HepG2 (cell line): ENCODE data around the gene KIAA0930. TPM values are rescaled to one million over a fixed set of nuclear protein-coding genes. Genes with fewer than 3 reads are reported as not detected.

ENCODE experiments used
- ATAC-seq: fragments of 200-7000 bp; cut with Tn5 transposase; 3 replicates; pipeline ENCODE4 v1.9.1; 2020; ENCODE audit warnings: mild to moderate bottlenecking, moderate library complexity
- BruUV-seq: library from RNA; stranded (reverse); fragments of 400-500 nt; replicated peaks from 2 replicates; lab custom pipeline; 2021; lab: Mats Ljungman, UMichigan
- CTCF ChIA-PET: fragments of 300-600 bp; formaldehyde crosslinking; extraction: SDS; loops from one replicate; lab custom pipeline; 2021; ENCODE audit warnings: low total read pairs, inconsistent platforms, low intra/inter-chr PET ratio; lab: Yijun Ruan, JAX
- POLR2A ChIA-PET: fragments of 350-600 bp; sonication (Branson Sonifier 250); formaldehyde crosslinking; loops from one replicate; lab custom pipeline; 2020; ENCODE audit warnings: antibody characterized with exemption, inconsistent platforms; lab: Yijun Ruan, JAX
- DNase-seq: peaks from one replicate; pipeline ENCODE4 v3.0.0-alpha.2; 2015; ENCODE audit warnings: low spot score
- FAIRE-seq: peaks from 3 replicates; lab custom pipeline; 2011; peaks lifted over from hg19 to GRCh38; lab: Jason Lieb, UNC
- H2AFZ ChIP-seq: one replicate; pipeline ENCODE4 v1.6.1; 2011; ENCODE audit warnings: low read length, inconsistent platforms
- H3K27ac ChIP-seq: fragments of 300-600 bp; 3 replicates; pipeline ENCODE4 v1.8.0; 2011; ENCODE audit warnings: mixed run types, mild to moderate bottlenecking, mixed read lengths, low read length, inconsistent platforms; ENCODE audit not compliant: insufficient read depth; ENCODE audit errors: extremely low read length
- H3K27me3 ChIP-seq, 2 experiments: fragments of 200-600 bp in 1 of 2; 2 replicates in 1 of 2; 3 replicates in 1 of 2; pipeline versions ENCODE4 v1.6.0 to v1.8.0; 2011; ENCODE audit warnings: low read length in 2 of 2, mild to moderate bottlenecking in 2 of 2, moderate library complexity in 2 of 2, inconsistent platforms in 1 of 2; ENCODE audit not compliant: insufficient read depth in 2 of 2, control insufficient read depth in 1 of 2
- H3K36me3 ChIP-seq, 2 experiments: fragments of 200-600 bp in 1 of 2; replicated peaks in 1 of 2; 2 replicates in 1 of 2; 3 replicates in 1 of 2; pipeline versions ENCODE4 v1.5.1 to v1.8.0; 2011; ENCODE audit warnings: low read length in 2 of 2, inconsistent platforms in 1 of 2; ENCODE audit not compliant: insufficient read depth in 2 of 2, control insufficient read depth in 1 of 2
- H3K4me1 ChIP-seq: 2 replicates; pipeline ENCODE4 v1.5.1; 2012; ENCODE audit warnings: low read length, inconsistent platforms; ENCODE audit not compliant: insufficient read depth
- H3K4me2 ChIP-seq: 2 replicates; pipeline ENCODE4 v1.6.0; 2011; ENCODE audit warnings: low read depth, low read length, inconsistent platforms
- H3K4me3 ChIP-seq, 3 experiments: fragments of 200-600 bp in 1 of 3; sonication (generic), shearing (Covaris generic) in 1 of 3; replicated peaks in 1 of 3; 2 replicates each; pipeline ENCODE4 v1.5.1; 2011 to 2016; ENCODE audit warnings: low read length in 3 of 3, inconsistent platforms in 2 of 3, low read depth in 2 of 3, mild to moderate bottlenecking in 2 of 3, control low read depth in 1 of 3, mixed read lengths in 1 of 3; ENCODE audit not compliant: insufficient read depth in 1 of 3
- H3K79me2 ChIP-seq: one replicate; pipeline ENCODE4 v1.6.1; 2011; ENCODE audit warnings: low read length, inconsistent platforms; ENCODE audit not compliant: insufficient read depth
- H3K9ac ChIP-seq: 2 replicates; pipeline ENCODE4 v1.6.0; 2011; ENCODE audit warnings: mild to moderate bottlenecking, low read depth, low read length, inconsistent platforms; ENCODE audit not compliant: insufficient read depth
- H3K9me3 ChIP-seq: 2 replicates; pipeline ENCODE4 v1.5.1; 2012; ENCODE audit warnings: mild to moderate bottlenecking, low read length
- H4K20me1 ChIP-seq: 2 replicates; pipeline ENCODE4 v1.6.0; 2011; ENCODE audit warnings: inconsistent platforms, mild to moderate bottlenecking, low read length, moderate library complexity; ENCODE audit not compliant: insufficient read depth
- KDM2A ChIP-seq: sonication (generic); formaldehyde crosslinking; IDR thresholded peaks from 2 replicates; pipeline ENCODE4 v1.4.0; 2020; ENCODE audit warnings: low read depth, missing genetic modification reagents, borderline replicate concordance
- POLR2AphosphoS5 ChIP-seq: IDR thresholded peaks from 2 replicates; pipeline ENCODE4 v1.6.1; 2012; ENCODE audit warnings: low read depth, low read length
- SP2 ChIP-seq: sonication (generic); formaldehyde crosslinking; IDR thresholded peaks from 2 replicates; pipeline ENCODE4 v1.5.1; 2020; ENCODE audit warnings: mild to moderate bottlenecking, missing genetic modification reagents
- ZNF3 ChIP-seq: IDR thresholded peaks from 2 replicates; pipeline ENCODE4 v1.7.0; 2017; ENCODE audit warnings: inconsistent platforms
- ZNF629 ChIP-seq: sonication (generic); formaldehyde crosslinking; conservative IDR thresholded peaks from 2 replicates; pipeline ENCODE4 v1.5.0; 2020; ENCODE audit warnings: missing genetic modification reagents
- ZNF737 ChIP-seq: sonication (generic); formaldehyde crosslinking; IDR thresholded peaks from 2 replicates; pipeline ENCODE4 v1.5.0; 2020; ENCODE audit warnings: missing genetic modification reagents, mild to moderate bottlenecking, borderline replicate concordance
- ZNF788 ChIP-seq: sonication (generic); formaldehyde crosslinking; IDR thresholded peaks from 2 replicates; pipeline ENCODE4 v1.5.0; 2020; ENCODE audit warnings: mild to moderate bottlenecking, missing genetic modification reagents, borderline replicate concordance
- ZSCAN29 ChIP-seq: sonication (generic); formaldehyde crosslinking; conservative IDR thresholded peaks from 2 replicates; pipeline ENCODE4 v1.4.0; 2020; ENCODE audit warnings: mild to moderate bottlenecking, missing genetic modification reagents
- WGBS: methylation state at CpG from one replicate; pipeline ENCODE4 v1.1.6; 2017; ENCODE audit warnings: low lambda C conversion rate; 5-methylcytosine and 5-hydroxymethylcytosine counted together
- in situ Hi-C: cut with HindIII; loops from 2 replicates; pipeline ENCODE4 v1.10.0; 2017; ENCODE audit warnings: low pct_unique_long_range_greater_than_20kb; ENCODE audit not compliant: extremely low pct_ligation_motif_present
- intact Hi-C: fragments of 100-400 bp; cut with micrococcal nuclease; formaldehyde crosslinking; loops from one replicate; pipeline ENCODE4 v1.10.0; 2022; ENCODE audit not compliant: unreplicated experiment
- polyA plus RNA-seq, 8 experiments: library from polyadenylated mRNA; depleted of rRNA in 3 of 8; stranded (reverse) in 7 of 8; unstranded in 1 of 8; fragments of >200 nt; fragmentation: Illumina TruSeq in 4 of 8; extraction: Trizol in 4 of 8; gene quantifications; 2 replicates each; pipeline versions ENCODE4 v1.2.1 to v1.2.3, GENCODE V29; 2011 to 2016; ENCODE audit warnings: low read depth in 4 of 8, missing spikeins in 1 of 8, mixed read lengths in 1 of 8; ENCODE audit not compliant: insufficient read depth in 1 of 8
- total RNA-seq, 5 experiments: library from RNA; depleted of rRNA; stranded (reverse); fragments of >200 nt; fragmentation: Illumina TruSeq; extraction: Trizol; gene quantifications; 2 replicates each; pipeline ENCODE4 v1.2.3, GENCODE V29; 2016; ENCODE audit warnings: low read depth in 1 of 5
- TF ChIP-seq, protein P1 (sequence below): sonication (generic); formaldehyde crosslinking; IDR thresholded peaks from 2 replicates; pipeline ENCODE4 v1.4.0; 2020; ENCODE audit warnings: missing genetic modification reagents, borderline replicate concordance
- TF ChIP-seq, protein P2 (sequence below): sonication (generic); formaldehyde crosslinking; IDR thresholded peaks from 2 replicates; pipeline ENCODE4 v1.8.0; 2022; ENCODE audit warnings: missing genetic modification reagents, mild to moderate bottlenecking, borderline replicate concordance

Gene KIAA0930
- total and polyA plus RNA-seq, 2 of the 13 experiments (the other 11 are each of a cell fraction or from before 2014, with no cell fraction given): 27.0 to 38.2 TPM

DNA sequence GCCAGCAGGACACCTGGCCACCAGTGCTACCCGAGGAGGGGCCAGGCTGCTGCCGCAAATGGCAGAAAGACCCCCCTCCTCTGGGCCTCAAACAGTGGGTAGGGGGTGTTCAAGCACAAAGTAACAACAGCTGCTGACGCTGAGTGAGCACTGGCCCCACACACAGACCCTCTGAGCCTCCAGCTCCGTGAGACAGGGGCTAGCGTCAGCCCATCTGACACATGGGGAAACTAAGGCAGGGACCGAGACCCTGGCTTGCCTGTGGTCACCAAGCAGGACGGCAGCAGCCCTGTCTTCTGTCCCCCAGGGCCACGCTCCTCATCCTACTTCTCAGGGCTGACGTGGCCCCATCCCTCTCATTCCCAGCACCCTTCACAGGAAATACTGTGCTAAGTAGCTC, 40.5 kb downstream of the KIAA0930 start:
- Histone ChIP-seq H3K9ac (no peak overlapping the region), H3K36me3 (peaks cover 16 to 42% of the 10 kb centered on the region in 2 experiments), H4K20me1 (no peaks in the 10 kb centered on the region; the same call in 1 of the 2 replicates), H3K27me3 (no peaks in the 10 kb centered on the region), H3K27ac (no peak overlapping the region), H3K9me3 (no peaks in the 10 kb centered on the region), H3K4me3 (no peak overlapping the region), H2AFZ (no peak overlapping the region), H3K4me2 (no peak overlapping the region), H3K79me2 (no peaks in the 10 kb centered on the region), H3K4me1 (no peaks in the 10 kb centered on the region)
- no TSS peak for BruUV-seq
- TF ChIP-seq KDM2A (CRISPR knock-in tag) (no peak), ZNF629 (CRISPR knock-in tag) (no peak), POLR2AphosphoS5 (no peak)
- TF ChIP-seq, protein P1, sequence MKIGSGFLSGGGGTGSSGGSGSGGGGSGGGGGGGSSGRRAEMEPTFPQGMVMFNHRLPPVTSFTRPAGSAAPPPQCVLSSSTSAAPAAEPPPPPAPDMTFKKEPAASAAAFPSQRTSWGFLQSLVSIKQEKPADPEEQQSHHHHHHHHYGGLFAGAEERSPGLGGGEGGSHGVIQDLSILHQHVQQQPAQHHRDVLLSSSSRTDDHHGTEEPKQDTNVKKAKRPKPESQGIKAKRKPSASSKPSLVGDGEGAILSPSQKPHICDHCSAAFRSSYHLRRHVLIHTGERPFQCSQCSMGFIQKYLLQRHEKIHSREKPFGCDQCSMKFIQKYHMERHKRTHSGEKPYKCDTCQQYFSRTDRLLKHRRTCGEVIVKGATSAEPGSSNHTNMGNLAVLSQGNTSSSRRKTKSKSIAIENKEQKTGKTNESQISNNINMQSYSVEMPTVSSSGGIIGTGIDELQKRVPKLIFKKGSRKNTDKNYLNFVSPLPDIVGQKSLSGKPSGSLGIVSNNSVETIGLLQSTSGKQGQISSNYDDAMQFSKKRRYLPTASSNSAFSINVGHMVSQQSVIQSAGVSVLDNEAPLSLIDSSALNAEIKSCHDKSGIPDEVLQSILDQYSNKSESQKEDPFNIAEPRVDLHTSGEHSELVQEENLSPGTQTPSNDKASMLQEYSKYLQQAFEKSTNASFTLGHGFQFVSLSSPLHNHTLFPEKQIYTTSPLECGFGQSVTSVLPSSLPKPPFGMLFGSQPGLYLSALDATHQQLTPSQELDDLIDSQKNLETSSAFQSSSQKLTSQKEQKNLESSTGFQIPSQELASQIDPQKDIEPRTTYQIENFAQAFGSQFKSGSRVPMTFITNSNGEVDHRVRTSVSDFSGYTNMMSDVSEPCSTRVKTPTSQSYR (CRISPR knock-in tag): no peak
- ATAC-seq: no peak
- no peak for FAIRE-seq
- DNase-seq: no peak
- intact Hi-C loops: no loop called here
- 100% methylated on average over 3 of the region's 9 CpGs for WGBS
- in situ Hi-C loops: no loop called here
- CTCF ChIA-PET: no interaction called here
- POLR2A ChIA-PET: no interaction called here

DNA sequence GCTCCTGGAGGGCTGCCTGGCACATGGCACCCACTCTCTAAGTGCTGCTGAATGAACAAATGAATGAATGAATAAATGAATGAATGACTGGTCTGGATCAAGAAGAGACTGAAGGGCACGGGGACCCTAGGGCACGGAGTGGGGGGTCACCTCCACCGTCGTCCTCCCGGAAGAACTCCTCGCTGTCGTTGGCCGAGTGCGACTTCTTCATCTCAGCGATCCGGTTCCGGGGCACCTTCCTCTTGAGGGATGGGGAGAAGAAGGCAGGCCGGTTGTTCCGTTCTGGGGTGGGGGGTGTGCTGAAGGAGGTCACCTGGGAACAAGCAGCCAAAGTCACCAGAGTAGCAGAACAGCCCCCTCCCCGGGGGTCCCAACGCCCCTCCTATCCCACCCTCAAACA, 41.0 kb downstream of the KIAA0930 start:
- no peak overlapping the region for H3K9ac ChIP-seq
- DNase-seq (no peak), ATAC-seq (no peak), FAIRE-seq (no peak)
- no peak overlapping the region for H3K4me2 ChIP-seq
- H3K36me3 ChIP-seq: peaks cover 15 to 42% of the 10 kb centered on the region in 2 experiments
- BruUV-seq: no TSS peak
- no peaks in the 10 kb centered on the region for H3K27me3 ChIP-seq
- no peak overlapping the region for H2AFZ ChIP-seq
- TF ChIP-seq ZNF737 (no peak), SP2 (CRISPR knock-in tag) (no peak), ZNF788 (no peak), ZNF3 (CRISPR knock-in tag) (no peak), ZSCAN29 (CRISPR knock-in tag) (no peak)
- TF ChIP-seq, protein P2, sequence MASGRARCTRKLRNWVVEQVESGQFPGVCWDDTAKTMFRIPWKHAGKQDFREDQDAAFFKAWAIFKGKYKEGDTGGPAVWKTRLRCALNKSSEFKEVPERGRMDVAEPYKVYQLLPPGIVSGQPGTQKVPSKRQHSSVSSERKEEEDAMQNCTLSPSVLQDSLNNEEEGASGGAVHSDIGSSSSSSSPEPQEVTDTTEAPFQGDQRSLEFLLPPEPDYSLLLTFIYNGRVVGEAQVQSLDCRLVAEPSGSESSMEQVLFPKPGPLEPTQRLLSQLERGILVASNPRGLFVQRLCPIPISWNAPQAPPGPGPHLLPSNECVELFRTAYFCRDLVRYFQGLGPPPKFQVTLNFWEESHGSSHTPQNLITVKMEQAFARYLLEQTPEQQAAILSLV: no peak
- H3K79me2 ChIP-seq: no peaks in the 10 kb centered on the region
- intact Hi-C loops (loop anchor here (10.0 kb wide), 1 partner anchor 95 kb away; no protein-coding TSS in a partner anchor), in situ Hi-C loops (no loop called here)
- CTCF ChIA-PET: no interaction called here
- H3K4me1 ChIP-seq: no peaks in the 10 kb centered on the region
- H3K27ac ChIP-seq: no peak overlapping the region
- POLR2A ChIA-PET: no interaction called here
- H4K20me1 ChIP-seq: no peaks in the 10 kb centered on the region; the same call in 1 of the 2 replicates
- no peak overlapping the region for H3K4me3 ChIP-seq
- no peaks in the 10 kb centered on the region for H3K9me3 ChIP-seq
- 98% methylated on average over 15 of the region's 16 CpGs for WGBS
